Hepatocyte (in vitro differentiated cells): ENCODE results near the gene SNX9. TPM values are rescaled to one million over a fixed set of nuclear protein-coding genes. Genes with fewer than 3 reads are reported as not detected.

Experiments used
- DNase-seq: peaks from one replicate; pipeline ENCODE4 v3.0.0-alpha.2; 2016; ENCODE audit warnings: low spot score
- H2AFZ ChIP-seq: fragments of 200-600 bp; sonication (generic); 2 replicates; pipeline ENCODE4 v1.6.0; 2016; ENCODE audit warnings: antibody characterized with exemption, mild to moderate bottlenecking
- H3K27ac ChIP-seq: fragments of 200-600 bp; sonication (generic); 2 replicates; pipeline ENCODE4 v1.5.1; 2016; ENCODE audit warnings: mild to moderate bottlenecking
- H3K27me3 ChIP-seq: fragments of 200-600 bp; sonication (generic); 2 replicates; pipeline ENCODE4 v1.6.1; 2016
- H3K36me3 ChIP-seq: fragments of 200-600 bp; sonication (generic); replicated peaks from 2 replicates; pipeline ENCODE4 v1.5.1; 2016; ENCODE audit warnings: low read depth; ENCODE audit not compliant: insufficient read depth
- H3K4me1 ChIP-seq: fragments of 200-600 bp; sonication (generic); 2 replicates; pipeline ENCODE4 v1.5.1; 2016; ENCODE audit warnings: mild to moderate bottlenecking, moderate library complexity; ENCODE audit not compliant: insufficient read depth
- H3K4me2 ChIP-seq: fragments of 200-600 bp; sonication (generic); 2 replicates; pipeline ENCODE4 v1.6.0; 2016
- H3K4me3 ChIP-seq: fragments of 200-600 bp; sonication (generic); 2 replicates; pipeline ENCODE4 v1.5.1; 2016; ENCODE audit warnings: mild to moderate bottlenecking
- H3K79me2 ChIP-seq: fragments of 200-600 bp; sonication (generic); 2 replicates; pipeline ENCODE4 v1.6.0; 2017; ENCODE audit warnings: mild to moderate bottlenecking
- H3K9me2 ChIP-seq: fragments of 200-600 bp; sonication (generic); replicated peaks from 2 replicates; pipeline ENCODE4 v1.6.0; 2017; ENCODE audit warnings: mild to moderate bottlenecking; ENCODE audit not compliant: insufficient read depth
- H3K9me3 ChIP-seq: fragments of 200-600 bp; sonication (generic); 2 replicates; pipeline ENCODE4 v1.5.1; 2016; ENCODE audit warnings: low read depth, mild to moderate bottlenecking
- H4K20me1 ChIP-seq: fragments of 200-600 bp; sonication (generic); 2 replicates; pipeline ENCODE4 v1.6.0; 2016; ENCODE audit warnings: mild to moderate bottlenecking; ENCODE audit not compliant: insufficient read depth, poor library complexity, severe bottlenecking
- EZH2 ChIP-seq: fragments of 200-600 bp; sonication (generic); IDR thresholded peaks from 2 replicates; pipeline ENCODE4 v1.6.1; 2016; ENCODE audit warnings: antibody characterized with exemption, mild to moderate bottlenecking, borderline replicate concordance
- EZH2phosphoT487 ChIP-seq: fragments of 200-600 bp; sonication (generic); IDR thresholded peaks from one replicate; pipeline ENCODE4 v1.6.1; 2018; ENCODE audit warnings: antibody characterized with exemption, mild to moderate bottlenecking, low read depth, moderate library complexity; ENCODE audit not compliant: unreplicated experiment, severe bottlenecking
- WGBS: methylation state at CpG from one replicate; pipeline ENCODE4 v1.1.6; 2016; ENCODE audit warnings: low lambda C conversion rate; ENCODE audit errors: missing lambda C conversion rate; 5-methylcytosine and 5-hydroxymethylcytosine counted together
- polyA plus RNA-seq: library from polyadenylated mRNA; unstranded; fragments of >200 nt; fragmentation: Nextera tagmentation; extraction: Ambion mirVana; gene quantifications from 2 replicates; pipeline ENCODE4 v1.2.1, GENCODE V29; 2016
- total RNA-seq: library from RNA; depleted of rRNA; stranded (reverse); fragments of >200 nt; gene quantifications from 2 replicates; pipeline ENCODE4 v1.2.3, GENCODE V29; 2014
- TF ChIP-seq, protein P1 (sequence below): fragments of 200-600 bp; sonication (generic); IDR thresholded peaks from 2 replicates; pipeline ENCODE4 v1.5.1; 2016; ENCODE audit warnings: antibody characterized with exemption, mild to moderate bottlenecking; ENCODE audit not compliant: poor library complexity

Gene SNX9
- total and polyA plus RNA-seq, 2 experiments from 2014 or later: 34.1 to 34.7 TPM

DNA sequence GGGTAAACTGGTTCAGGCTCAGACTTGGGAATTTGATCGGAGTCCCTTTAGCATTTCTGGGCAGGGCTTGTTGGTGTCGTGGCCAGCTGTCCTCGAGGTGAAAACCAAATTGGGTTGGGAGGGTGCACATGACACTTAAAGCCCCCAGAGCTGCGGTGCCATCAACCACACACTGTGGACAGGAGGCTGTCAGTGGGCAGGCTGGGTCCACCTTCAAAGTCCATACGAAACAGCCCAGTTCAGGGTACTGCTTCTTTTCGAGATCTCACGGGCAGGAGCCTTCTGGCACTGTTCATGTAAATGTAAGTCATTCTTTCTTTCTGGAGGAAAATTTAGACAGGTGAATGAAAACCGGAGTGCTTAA lies 165.6 kb downstream of the SNX9 start:
- Histone ChIP-seq H3K27me3 (no peaks in the 10 kb centered on the region), H3K4me1 (peaks cover 46% of the 10 kb centered on the region), H3K9me2 (no peaks in the 10 kb centered on the region), H3K79me2 (peaks cover 86% of the 10 kb centered on the region), H3K4me3 (no peak overlapping the region), H3K9me3 (no peaks in the 10 kb centered on the region), H3K4me2 (no peak overlapping the region), H2AFZ (no peak overlapping the region), H3K36me3 (no peaks in the 10 kb centered on the region), H4K20me1 (peaks cover 3% of the 10 kb centered on the region), H3K27ac (no peak overlapping the region)
- TF ChIP-seq EZH2phosphoT487 (no peak), EZH2 (no peak)
- TF ChIP-seq, protein P1, sequence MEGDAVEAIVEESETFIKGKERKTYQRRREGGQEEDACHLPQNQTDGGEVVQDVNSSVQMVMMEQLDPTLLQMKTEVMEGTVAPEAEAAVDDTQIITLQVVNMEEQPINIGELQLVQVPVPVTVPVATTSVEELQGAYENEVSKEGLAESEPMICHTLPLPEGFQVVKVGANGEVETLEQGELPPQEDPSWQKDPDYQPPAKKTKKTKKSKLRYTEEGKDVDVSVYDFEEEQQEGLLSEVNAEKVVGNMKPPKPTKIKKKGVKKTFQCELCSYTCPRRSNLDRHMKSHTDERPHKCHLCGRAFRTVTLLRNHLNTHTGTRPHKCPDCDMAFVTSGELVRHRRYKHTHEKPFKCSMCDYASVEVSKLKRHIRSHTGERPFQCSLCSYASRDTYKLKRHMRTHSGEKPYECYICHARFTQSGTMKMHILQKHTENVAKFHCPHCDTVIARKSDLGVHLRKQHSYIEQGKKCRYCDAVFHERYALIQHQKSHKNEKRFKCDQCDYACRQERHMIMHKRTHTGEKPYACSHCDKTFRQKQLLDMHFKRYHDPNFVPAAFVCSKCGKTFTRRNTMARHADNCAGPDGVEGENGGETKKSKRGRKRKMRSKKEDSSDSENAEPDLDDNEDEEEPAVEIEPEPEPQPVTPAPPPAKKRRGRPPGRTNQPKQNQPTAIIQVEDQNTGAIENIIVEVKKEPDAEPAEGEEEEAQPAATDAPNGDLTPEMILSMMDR: no peak
- no peak for DNase-seq
- 82% methylated on average over 8 of the region's 8 CpGs for WGBS

DNA sequence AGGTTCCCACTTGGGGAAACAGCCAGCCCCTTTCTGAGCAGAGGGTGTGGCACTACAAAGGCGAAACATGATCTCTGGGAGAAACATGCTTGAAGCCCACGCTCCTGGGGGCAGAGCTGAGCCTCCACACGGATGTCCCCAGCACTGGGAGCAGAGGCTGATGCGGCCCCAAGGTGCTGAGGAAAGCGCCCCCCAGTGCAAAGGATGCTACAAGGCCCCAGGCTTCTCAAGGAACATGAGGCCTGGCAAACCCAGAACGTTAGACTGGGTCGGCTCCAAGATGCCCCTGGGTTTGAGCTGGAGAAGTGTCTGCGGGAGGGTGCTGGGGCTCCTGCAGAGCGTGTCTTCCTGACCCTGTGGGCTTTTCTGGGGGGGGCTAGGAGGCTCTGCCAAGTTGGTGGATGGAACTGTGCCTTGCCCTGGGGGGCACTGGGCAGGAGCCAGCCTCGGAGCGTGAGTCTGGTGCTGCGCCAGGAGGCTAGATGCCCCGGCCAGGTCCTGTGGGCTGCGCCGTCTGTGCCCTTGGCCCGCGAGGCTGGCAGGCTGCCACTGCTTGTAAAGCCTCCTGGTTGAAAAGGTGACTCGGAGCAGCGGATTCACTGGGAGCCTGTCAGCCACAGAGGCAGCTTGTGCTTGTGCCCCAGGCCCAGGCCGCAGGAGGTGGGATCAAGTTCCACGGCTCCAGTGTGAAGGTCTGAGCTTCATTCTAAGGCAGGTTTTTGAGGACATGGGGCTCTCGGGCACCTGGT lies 166.7 kb downstream of the SNX9 start:
- no peak overlapping the region for H3K4me3 ChIP-seq
- no peaks in the 10 kb centered on the region for H3K36me3 ChIP-seq
- H3K4me2 ChIP-seq: peak overlapping the region; percentile 15
- no peak overlapping the region for H2AFZ ChIP-seq
- H3K27ac ChIP-seq: peak overlapping the region; percentile 9
- H3K4me1 ChIP-seq: peaks cover 46% of the 10 kb centered on the region
- DNase-seq: peak; percentile 53
- TF ChIP-seq EZH2phosphoT487: no peak
- no peak for TF ChIP-seq EZH2
- TF ChIP-seq, protein P1: no peak
- H3K9me3 ChIP-seq: no peaks in the 10 kb centered on the region
- no peaks in the 10 kb centered on the region for H3K27me3 ChIP-seq
- 72% methylated on average over 22 of the region's 22 CpGs for WGBS
- no peaks in the 10 kb centered on the region for H3K9me2 ChIP-seq
- peaks cover 3% of the 10 kb centered on the region for H4K20me1 ChIP-seq
- H3K79me2 ChIP-seq: peaks cover 86% of the 10 kb centered on the region

DNA sequence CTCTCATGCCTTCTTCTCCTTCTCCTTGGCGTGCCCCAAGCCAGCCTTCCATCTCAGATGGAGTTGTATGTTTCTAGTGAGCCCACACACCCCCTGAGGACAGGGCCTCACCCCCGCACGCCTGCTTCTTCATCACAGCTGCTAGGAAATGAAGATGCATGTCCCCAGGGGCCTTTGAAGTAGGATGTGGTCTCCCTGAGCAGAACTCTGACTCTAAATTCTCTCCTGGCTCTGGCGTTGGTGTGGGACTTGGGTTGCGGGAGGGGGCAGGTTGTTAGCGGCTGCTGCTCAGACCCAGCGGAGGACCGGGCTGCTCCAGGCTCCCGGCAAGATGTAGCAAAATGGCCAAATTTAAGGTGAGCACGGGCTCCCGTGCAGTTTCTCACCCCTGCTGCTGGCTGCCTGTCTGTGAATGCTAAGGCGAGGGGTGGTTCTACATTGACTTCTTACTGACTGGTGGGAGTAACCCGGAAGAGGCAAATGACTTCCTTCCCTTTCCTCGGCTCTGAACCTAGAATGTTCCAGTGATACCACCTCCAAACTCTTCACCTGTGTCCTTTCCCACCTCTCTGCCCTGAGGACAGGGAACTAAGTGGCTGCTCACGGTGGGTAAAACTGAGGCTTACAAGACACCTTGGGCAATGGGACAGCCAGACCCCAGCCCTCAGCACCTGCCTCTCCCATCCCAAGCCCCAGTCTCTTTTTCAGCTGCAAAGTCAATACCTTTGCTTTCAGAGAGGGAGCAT lies 167.4 kb downstream of the SNX9 start:
- peaks cover 90% of the 10 kb centered on the region for H3K79me2 ChIP-seq
- H3K4me2 ChIP-seq: no peak overlapping the region
- no peak overlapping the region for H3K4me3 ChIP-seq
- no peaks in the 10 kb centered on the region for H3K9me3 ChIP-seq
- 86% methylated on average over 15 of the region's 15 CpGs for WGBS
- no peak overlapping the region for H3K27ac ChIP-seq
- TF ChIP-seq EZH2: no peak
- no peak for TF ChIP-seq EZH2phosphoT487
- TF ChIP-seq, protein P1: no peak
- H3K36me3 ChIP-seq: no peaks in the 10 kb centered on the region
- no peaks in the 10 kb centered on the region for H3K27me3 ChIP-seq
- no peak for DNase-seq
- peaks cover 39% of the 10 kb centered on the region for H3K4me1 ChIP-seq
- peaks cover 3% of the 10 kb centered on the region for H4K20me1 ChIP-seq
- no peak overlapping the region for H2AFZ ChIP-seq
- no peaks in the 10 kb centered on the region for H3K9me2 ChIP-seq
